Stimulated activated naive CD4-positive, alpha-beta T cell (primary cell): ENCODE results near the gene ATXN2.
"Not testable (repeated sequence)": the region's sequence is repeated elsewhere in the genome, so short reads cannot be mapped to it uniquely, and the experiment has no call there.

Experiments used
- DNase-seq, 6 experiments: peaks; one replicate each; lab custom pipeline; 2025; lab: John Stamatoyannopoulos, UW

The ATXN2 gene

GRCh38 chr12:111404362-111405148 is 194.6 kb downstream of the ATXN2 start:
- peak in 5 of 6 experiments; percentile 45 to 59 (median 46) for DNase-seq

GRCh38 chr12:111402490-111402824 is 196.7 kb downstream of the ATXN2 start:
- DNase-seq = not testable (repeated sequence)
